ENCODE results near the gene NAV2.

Gene NAV2

DNA sequence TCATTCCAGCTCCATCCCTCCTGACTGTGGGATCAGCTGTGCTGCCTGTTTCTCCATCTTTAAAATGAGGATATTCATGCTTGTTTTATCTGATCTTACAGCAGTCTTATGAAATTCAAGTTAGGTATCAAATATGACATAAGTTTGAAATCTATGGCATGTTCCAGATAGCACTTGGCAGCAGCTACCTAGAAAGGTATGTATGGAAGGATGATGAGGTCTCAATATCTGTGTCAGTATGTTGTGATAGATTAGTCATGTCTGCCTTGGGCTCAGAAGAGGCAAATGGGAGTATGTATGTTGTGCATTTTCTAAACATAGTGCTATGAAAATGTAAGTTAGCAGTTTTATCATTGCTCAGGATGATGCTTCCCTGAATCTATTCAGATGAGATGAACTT is 122.1 kb downstream of the NAV2 start:
- no peak for DNase-seq (ENCODE audit: low read depth in 2 of 2)

DNA sequence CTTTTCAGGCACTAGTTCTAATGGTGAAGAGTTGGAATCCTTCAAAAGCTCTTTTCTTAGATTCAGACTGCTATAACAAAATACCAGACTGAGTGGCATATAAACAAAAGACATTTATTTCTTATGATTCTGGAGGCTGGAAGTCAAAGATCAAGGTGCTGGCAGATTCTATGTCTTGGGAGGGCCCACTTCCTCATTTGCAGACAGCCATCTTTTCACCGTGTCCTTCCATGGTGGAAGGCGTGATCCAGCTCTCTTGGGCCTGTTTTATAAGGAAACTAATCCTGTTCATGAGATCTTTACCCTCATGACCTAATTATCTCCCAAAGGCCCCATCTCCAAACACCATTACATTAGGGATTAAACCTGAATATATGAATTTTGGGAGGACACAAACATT is 124.0 kb downstream of the NAV2 start:
- no peak for DNase-seq (ENCODE audit: low read depth in 2 of 2)

GRCh38 chr11:19838994-19839768 is 126.5 kb downstream of the NAV2 start:
- no peak for DNase-seq (ENCODE audit: low read depth in 2 of 2)

- DNase-seq (ENCODE audit: low read depth in 2 of 2), result no peak
Observed at GRCh38 chr11:19840961-19841360, 128.3 kb downstream of the NAV2 start.

DNA sequence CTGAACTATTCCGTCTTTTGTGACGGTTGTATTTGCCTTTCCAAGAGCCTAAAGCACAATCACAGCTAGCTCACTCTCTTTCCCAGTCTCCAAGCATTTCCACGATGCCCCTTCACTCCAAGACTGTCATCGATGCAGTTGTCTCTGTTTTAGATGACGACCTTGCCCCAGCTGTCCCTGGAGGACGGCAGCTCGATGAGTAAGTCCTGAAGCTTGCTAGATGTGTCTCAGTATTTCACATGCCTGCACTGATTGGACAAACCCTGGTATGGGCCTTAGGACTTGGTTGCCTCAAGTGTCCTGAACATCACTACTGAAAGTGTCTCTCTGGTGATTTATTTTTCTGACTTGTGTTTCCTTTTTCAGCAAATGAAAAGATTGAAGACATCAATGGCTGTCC is 129.9 kb downstream of the NAV2 start:
- no peak for DNase-seq (ENCODE audit: low read depth in 2 of 2)

DNA sequence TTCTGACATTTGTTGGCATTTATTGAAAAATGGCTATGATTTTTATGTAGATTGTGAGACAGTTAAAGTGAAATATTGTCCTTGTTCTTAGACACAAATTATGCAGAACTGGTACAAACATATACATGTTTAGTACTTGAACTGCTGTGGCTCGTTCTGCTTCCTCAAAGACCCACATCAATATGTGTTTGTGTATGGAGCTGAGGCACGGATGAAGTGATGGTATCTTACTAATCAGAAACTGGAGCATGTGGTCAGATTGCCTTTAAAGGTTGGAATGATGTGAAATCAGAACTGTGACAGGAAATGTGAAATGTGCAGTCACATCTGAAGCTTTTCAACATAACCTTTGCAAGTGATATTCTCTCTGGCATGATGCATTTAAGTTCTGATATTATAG is 130.4 kb downstream of the NAV2 start:
- DNase-seq (ENCODE audit: low read depth in 2 of 2), result no peak

- DNase-seq (ENCODE audit: low read depth in 2 of 2), result no peak
Observed at GRCh38 chr11:19844012-19844411, 131.4 kb downstream of the NAV2 start.

GRCh38 chr11:19844806-19845205 is 132.2 kb downstream of the NAV2 start:
- no peak for DNase-seq (ENCODE audit: low read depth in 2 of 2)

DNA sequence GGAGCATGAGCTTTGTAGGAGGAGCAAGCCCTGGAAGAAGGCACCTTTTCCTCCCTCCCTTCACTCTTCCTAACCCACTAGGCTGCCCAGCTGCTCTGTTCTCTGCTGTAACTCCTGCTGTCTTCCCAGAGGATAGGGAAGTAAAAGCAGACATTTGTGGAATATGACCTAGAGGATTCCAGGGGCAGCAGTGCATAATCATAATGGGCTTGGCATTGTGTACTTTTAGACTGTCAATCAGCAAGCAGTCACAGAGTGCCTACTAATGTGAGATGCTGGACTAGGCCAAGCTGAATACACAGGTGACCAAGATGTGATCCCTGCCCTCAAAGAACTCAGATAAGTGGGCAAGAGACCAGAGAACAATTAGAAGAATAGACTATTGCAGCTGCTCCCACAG is 133.0 kb downstream of the NAV2 start:
- DNase-seq (ENCODE audit: low read depth in 2 of 2), result no peak

DNA sequence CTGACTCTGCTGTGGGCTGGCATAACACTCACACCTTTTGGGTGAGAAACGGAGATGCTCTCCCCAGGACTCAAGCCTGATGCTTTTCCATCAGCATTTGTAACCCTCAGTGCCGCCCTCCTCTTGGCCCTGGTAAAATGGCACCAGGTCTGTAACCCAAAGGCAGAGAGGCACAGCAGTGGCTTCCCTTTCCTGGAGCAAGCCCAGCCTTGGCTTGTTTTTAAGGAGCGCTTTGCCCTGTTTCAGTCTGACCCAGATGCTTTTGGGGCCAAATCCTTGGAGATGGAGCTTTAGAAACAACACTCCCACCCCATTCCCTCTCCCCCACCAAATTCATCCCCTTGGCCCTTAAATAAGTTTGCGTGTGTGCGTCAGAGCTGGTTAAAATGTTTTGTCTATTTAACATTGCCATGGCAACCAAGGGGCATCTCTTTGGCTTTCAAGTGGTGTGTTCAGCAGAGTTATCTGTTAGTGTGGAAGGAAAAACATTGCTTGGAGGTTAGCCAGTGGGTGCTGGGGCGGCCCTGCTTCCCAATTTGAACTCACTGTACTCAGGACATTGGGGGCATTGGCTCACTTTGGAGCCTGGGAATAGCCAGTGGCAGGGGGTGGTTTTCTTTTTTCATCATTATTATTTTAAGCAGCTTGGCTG is 134.1 kb downstream of the NAV2 start:
- no peak for DNase-seq (ENCODE audit: low read depth in 2 of 2)

GRCh38 chr11:19848219-19848618 is 135.6 kb downstream of the NAV2 start:
- no peak for DNase-seq (ENCODE audit: low read depth in 2 of 2)

DNA sequence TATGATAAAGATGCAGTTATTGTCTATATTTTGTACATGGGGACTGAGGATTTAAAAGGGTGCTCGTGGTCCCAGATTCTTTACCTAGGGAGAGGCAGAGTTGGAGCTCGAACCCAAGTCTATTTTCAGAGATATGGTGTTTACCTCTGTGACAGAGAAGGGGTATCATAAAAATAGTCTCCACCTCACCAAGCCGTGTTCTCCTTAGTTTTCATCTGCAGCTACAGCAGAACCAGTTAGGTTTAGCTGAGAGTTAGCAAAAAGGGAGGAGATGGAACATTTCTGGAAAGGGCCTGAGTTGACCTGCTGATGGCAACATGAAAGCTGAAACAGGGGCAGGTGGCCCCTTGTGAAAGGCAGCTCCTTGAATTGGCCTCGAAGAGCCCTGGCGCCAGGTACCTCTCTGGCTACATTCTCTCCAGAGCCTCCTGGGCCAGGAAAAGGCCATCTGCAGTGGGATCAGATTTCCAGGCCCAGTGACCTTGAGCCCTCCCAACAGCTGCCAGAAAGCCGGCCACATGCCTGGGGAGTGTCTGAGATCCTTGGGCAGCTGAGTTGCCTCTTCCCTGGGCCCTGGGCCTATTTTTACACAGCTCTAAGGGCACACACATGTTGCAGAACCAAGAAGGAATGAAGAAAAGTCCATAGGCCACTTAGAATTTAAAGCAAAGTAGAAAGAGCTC is 136.6 kb downstream of the NAV2 start:
- DNase-seq (ENCODE audit: low read depth in 2 of 2), result no peak

- no peak for DNase-seq (ENCODE audit: low read depth in 2 of 2)
Observed at GRCh38 chr11:19849947-19850593, 137.4 kb downstream of the NAV2 start.

DNA sequence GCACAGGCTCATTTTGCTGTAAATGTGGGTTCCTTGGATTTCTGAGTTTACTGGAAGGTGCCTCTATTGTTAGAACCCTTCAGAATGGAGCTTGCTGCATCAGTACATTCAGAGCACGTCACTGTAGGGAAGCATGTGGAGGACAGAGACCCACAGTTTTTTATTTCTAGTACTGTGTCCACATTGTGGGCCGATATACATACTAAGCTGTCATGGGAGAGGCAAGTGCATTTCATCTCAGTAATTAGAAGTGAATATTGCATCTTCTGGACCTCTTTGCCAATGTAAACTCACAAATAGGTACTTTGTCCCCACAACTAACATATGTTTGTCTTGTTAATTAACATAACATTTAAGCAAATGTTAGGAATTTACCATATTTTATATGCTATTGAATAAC is 139.7 kb downstream of the NAV2 start:
- no peak for DNase-seq (ENCODE audit: low read depth in 2 of 2)

DNA sequence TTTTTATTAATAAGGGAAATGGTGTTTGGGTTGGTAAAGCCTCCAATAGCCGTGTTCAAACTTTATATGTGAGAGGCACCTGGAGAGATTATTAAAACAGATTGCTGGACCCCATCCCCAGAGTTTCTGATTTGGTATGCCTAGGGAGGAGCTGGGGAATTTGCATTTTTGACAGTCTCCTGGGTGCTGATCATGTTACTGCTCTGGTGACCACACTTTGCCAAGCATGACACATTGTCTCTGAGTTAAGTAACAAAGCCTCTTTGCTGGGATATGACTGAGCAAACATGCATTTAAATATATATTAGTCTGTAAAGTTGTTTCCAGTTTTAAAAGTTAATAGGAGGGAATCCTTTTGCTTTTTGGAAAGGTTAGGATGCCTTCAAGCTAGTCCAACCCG is 140.4 kb downstream of the NAV2 start:
- DNase-seq (ENCODE audit: low read depth in 2 of 2), result no peak

GRCh38 chr11:19853920-19854319 is 141.3 kb downstream of the NAV2 start:
- DNase-seq (ENCODE audit: low read depth in 2 of 2), result no peak

GRCh38 chr11:19861171-19861570 is 148.5 kb downstream of the NAV2 start:
- no peak for DNase-seq (ENCODE audit: low read depth in 2 of 2)

- no peak for DNase-seq (ENCODE audit: low read depth in 2 of 2)
Observed at GRCh38 chr11:19862091-19862490, 149.5 kb downstream of the NAV2 start.

DNA sequence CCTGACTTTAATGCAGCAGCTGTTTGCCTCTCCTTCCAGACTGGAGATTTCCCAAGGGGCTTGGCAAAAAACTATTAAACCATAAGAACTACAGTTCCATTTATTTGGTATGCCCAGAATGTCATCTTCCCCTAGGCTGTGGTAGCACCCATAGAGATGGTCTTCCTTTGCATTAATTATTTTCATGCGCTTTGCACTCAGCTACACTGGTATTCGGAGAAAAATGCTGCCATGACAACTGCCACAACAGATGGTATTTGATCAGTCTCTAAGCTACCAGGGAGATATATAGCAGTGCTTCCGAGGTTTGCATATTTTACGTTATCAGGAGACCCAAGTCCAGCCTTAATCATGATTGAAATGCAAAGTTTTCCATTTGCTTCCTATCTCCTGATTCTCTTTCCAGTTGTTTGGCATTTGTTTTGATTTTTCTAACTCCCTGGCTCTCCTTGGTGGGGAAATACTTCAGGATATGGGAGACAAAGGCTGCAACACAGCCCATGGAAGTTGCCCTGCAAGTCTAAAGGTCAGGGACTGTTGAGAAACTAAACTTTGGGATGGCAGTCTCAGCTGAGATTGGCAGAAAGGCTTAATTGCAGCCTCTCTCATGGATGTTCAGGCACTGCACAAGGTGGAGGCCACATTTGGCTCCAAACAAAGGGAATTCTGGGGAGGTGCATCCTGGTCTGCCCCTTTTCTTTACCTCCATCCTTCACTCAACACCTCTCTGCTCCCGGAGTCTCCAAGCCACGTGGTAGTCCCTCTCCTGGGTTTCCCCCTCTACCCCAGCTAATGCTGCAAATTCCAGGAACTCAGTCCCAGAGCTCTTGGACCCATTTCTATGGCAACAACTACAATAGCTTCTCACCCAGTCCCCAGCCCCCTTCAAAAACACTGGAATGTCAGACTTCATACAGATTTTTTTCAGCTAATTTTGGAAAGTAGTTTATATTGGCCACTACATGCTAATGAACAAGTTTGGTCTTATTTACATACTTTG is 151.8 kb downstream of the NAV2 start:
- no peak for DNase-seq (ENCODE audit: low read depth in 2 of 2)

DNA sequence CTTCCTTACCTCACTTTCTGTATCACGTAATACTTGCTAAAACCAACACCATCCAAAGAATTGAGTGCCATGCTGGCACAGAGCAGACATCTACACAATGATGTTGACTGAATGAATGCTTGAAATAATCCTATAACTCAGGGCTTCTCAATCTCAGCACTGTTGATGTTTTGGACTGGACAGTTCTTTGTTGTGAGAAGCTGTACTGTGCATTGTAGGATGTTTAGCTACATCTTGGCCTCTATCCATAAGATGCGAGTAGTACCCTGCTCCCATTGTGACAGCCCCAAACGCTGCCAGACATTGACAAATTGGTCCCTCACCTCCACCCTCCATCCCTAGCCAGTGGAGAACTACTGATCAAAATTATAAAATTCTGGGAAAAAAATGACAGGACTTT is 153.4 kb downstream of the NAV2 start:
- DNase-seq (ENCODE audit: low read depth in 2 of 2), result no peak

GRCh38 chr11:19866521-19866920 is 153.9 kb downstream of the NAV2 start:
- no peak for DNase-seq (ENCODE audit: low read depth in 2 of 2)
